Left kidney (tissue), 2 donors: ENCODE results near the gene WNK2. TPM values are rescaled to one million over a fixed set of nuclear protein-coding genes. Genes with fewer than 3 reads are reported as not detected.
"Not testable (repeated sequence)": the region's sequence is repeated elsewhere in the genome, so short reads cannot be mapped to it uniquely, and the experiment has no call there.

Source experiments
- DNase-seq: peaks from one replicate; pipeline ENCODE4 v3.0.0-alpha.2; 2013
- polyA plus RNA-seq: library from polyadenylated mRNA; unstranded; fragments of 120-200 nt; gene quantifications from one replicate; pipeline ENCODE4 v1.2.1, GENCODE V29; 2013; ENCODE audit not compliant: insufficient read length

Gene WNK2
- polyA plus RNA-seq, 1 donor: 28.5 TPM

GRCh38 chr9:93236541-93237206 is 52.7 kb downstream of the WNK2 start:
- DNase-seq: no peak

GRCh38 chr9:93237540-93237939 is 53.6 kb downstream of the WNK2 start:
- no peak for DNase-seq

- DNase-seq: no peak
Measured at GRCh38 chr9:93238953-93239925, 55.3 kb downstream of the WNK2 start.

GRCh38 chr9:93240891-93241334 is 57.0 kb downstream of the WNK2 start:
- DNase-seq: no peak

GRCh38 chr9:93243112-93243511 is 59.2 kb downstream of the WNK2 start:
- no peak for DNase-seq

- no peak for DNase-seq
Measured at GRCh38 chr9:93244101-93244500, 60.2 kb downstream of the WNK2 start.

- no peak for DNase-seq
Measured at GRCh38 chr9:93244510-93245436, 60.8 kb downstream of the WNK2 start.

GRCh38 chr9:93245437-93245970 is 61.6 kb downstream of the WNK2 start:
- no peak for DNase-seq

- DNase-seq: no peak
Measured at GRCh38 chr9:93246111-93246510, 62.2 kb downstream of the WNK2 start.

- no peak for DNase-seq
Measured at GRCh38 chr9:93246526-93246925, 62.6 kb downstream of the WNK2 start.

GRCh38 chr9:93247099-93247865 is 63.3 kb downstream of the WNK2 start:
- DNase-seq: no peak

GRCh38 chr9:93247892-93248291 is 64.0 kb downstream of the WNK2 start:
- no peak for DNase-seq

- no peak for DNase-seq
Measured at GRCh38 chr9:93248386-93249040, 64.6 kb downstream of the WNK2 start.

- no peak for DNase-seq
Measured at GRCh38 chr9:93250185-93250584, 66.2 kb downstream of the WNK2 start.

GRCh38 chr9:93251309-93251708 is 67.4 kb downstream of the WNK2 start:
- DNase-seq: not testable (repeated sequence)

GRCh38 chr9:93252116-93252780 is 68.3 kb downstream of the WNK2 start:
- no peak for DNase-seq

GRCh38 chr9:93252781-93253530 is 69.0 kb downstream of the WNK2 start:
- DNase-seq: no peak

- no peak for DNase-seq
Measured at GRCh38 chr9:93253633-93254032, 69.7 kb downstream of the WNK2 start.

GRCh38 chr9:93254061-93254481 is 70.1 kb downstream of the WNK2 start:
- DNase-seq: no peak
